Stimulated activated naive CD8-positive, alpha-beta T cell treated with anti-CD3 and anti-CD28 coated beads, Interleukin-15, Interleukin-2, amounts not matched to agents 100 ng/mL and 50 ng/mL, for 24 hours (primary cell): ENCODE data around the gene MYO1H.
"Not testable (repeated sequence)": the region's sequence is repeated elsewhere in the genome, so short reads cannot be mapped to it uniquely, and the experiment has no call there.

Experiments used
- H3K27ac Mint-ChIP-seq: one replicate; pipeline ENCODE4 v1.8.0; 2021; ENCODE audit warnings: mild to moderate bottlenecking, mixed read lengths
- H3K27me3 Mint-ChIP-seq: one replicate; pipeline ENCODE4 v1.8.0; 2021; ENCODE audit warnings: mixed read lengths
- H3K36me3 Mint-ChIP-seq: one replicate; pipeline ENCODE4 v1.8.0; 2021; ENCODE audit warnings: low read depth, mixed read lengths
- H3K4me1 Mint-ChIP-seq: one replicate; pipeline ENCODE4 v1.8.0; 2021; ENCODE audit warnings: low read depth, mixed read lengths
- H3K4me3 Mint-ChIP-seq: one replicate; pipeline ENCODE4 v1.8.0; 2021; ENCODE audit warnings: mild to moderate bottlenecking, mixed read lengths
- H3K9me3 Mint-ChIP-seq: one replicate; pipeline ENCODE4 v1.8.0; 2021; ENCODE audit warnings: mixed read lengths

Gene MYO1H

GRCh38 chr12:109382031-109382430, 34.3 kb downstream of the MYO1H start:
- no peak overlapping the region for H3K27ac Mint-ChIP-seq
- H3K4me1 Mint-ChIP-seq: no peaks in the 10 kb centered on the region
- H3K36me3 Mint-ChIP-seq: no peaks in the 10 kb centered on the region
- H3K9me3 Mint-ChIP-seq: no peaks in the 10 kb centered on the region
- H3K27me3 Mint-ChIP-seq: peaks cover 26% of the 10 kb centered on the region
- no peak overlapping the region for H3K4me3 Mint-ChIP-seq

GRCh38 chr12:109383240-109383639, 35.5 kb downstream of the MYO1H start:
- Mint-ChIP-seq H3K9me3 (peaks cover 4% of the 10 kb centered on the region), H3K27me3 (peaks cover 29% of the 10 kb centered on the region), H3K4me3 (no peak overlapping the region), H3K27ac (no peak overlapping the region), H3K36me3 (no peaks in the 10 kb centered on the region), H3K4me1 (no peaks in the 10 kb centered on the region)

DNA sequence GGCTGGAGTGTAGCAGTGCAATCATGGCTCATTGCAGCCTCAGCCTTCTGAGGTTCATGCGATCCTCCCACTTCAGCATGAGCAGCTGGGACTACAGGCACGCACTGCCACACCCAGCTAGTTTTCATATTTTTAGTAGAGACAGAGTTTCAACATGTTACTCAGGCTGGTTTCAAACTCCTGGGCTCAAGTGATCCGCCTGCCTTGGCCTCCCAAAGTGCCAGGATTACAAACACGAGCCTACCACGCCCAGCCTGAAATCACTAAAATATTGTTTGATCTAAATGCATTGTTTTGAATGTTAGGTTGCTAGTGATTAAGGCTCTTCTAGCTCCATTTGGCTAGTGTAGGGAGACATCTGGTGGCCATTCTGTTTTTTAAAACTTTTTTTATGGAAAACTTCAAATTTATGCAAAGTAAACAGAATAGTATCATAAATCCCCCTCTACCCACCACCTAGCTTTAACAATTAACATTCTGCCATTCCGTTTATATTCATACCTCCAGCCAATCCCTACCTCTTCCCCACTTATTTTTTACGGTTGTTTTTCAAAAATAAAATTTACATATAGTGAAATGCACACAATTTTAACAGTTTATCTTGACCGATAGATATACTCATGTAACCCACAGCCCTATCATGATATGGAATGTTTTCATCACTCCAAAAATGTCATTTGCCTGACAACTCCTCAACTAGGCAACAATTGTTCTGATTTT, 37.8 kb downstream of the MYO1H start:
- Mint-ChIP-seq H3K27me3 (peaks cover 20% of the 10 kb centered on the region), H3K4me3 (no peak overlapping the region), H3K27ac (no peak overlapping the region), H3K9me3 (peaks cover 4% of the 10 kb centered on the region), H3K36me3 (no peaks in the 10 kb centered on the region), H3K4me1 (no peaks in the 10 kb centered on the region)

GRCh38 chr12:109386059-109386433, 38.3 kb downstream of the MYO1H start:
- H3K27ac Mint-ChIP-seq: no peak overlapping the region
- H3K4me3 Mint-ChIP-seq: no peak overlapping the region
- no peaks in the 10 kb centered on the region for H3K36me3 Mint-ChIP-seq
- no peaks in the 10 kb centered on the region for H3K4me1 Mint-ChIP-seq
- H3K27me3 Mint-ChIP-seq: peaks cover 23% of the 10 kb centered on the region
- peaks cover 4% of the 10 kb centered on the region for H3K9me3 Mint-ChIP-seq

- Mint-ChIP-seq H3K4me3 (no peak overlapping the region), H3K36me3 (no peaks in the 10 kb centered on the region), H3K9me3 (peaks cover 4% of the 10 kb centered on the region), H3K4me1 (no peaks in the 10 kb centered on the region), H3K27ac (no peak overlapping the region), H3K27me3 (peaks cover 36% of the 10 kb centered on the region)
Observed at GRCh38 chr12:109387425-109388166, 39.9 kb downstream of the MYO1H start.

GRCh38 chr12:109388167-109388563, 40.5 kb downstream of the MYO1H start:
- Mint-ChIP-seq H3K4me1 (no peaks in the 10 kb centered on the region), H3K27me3 (peaks cover 37% of the 10 kb centered on the region), H3K27ac (no peak overlapping the region), H3K4me3 (no peak overlapping the region), H3K36me3 (no peaks in the 10 kb centered on the region), H3K9me3 (peaks cover 4% of the 10 kb centered on the region)

GRCh38 chr12:109389146-109389545, 41.4 kb downstream of the MYO1H start:
- Mint-ChIP-seq H3K4me1 (no peaks in the 10 kb centered on the region), H3K4me3 (no peak overlapping the region), H3K27ac (no peak overlapping the region), H3K36me3 (no peaks in the 10 kb centered on the region), H3K27me3 (peaks cover 39% of the 10 kb centered on the region), H3K9me3 (peaks cover 4% of the 10 kb centered on the region)

- Mint-ChIP-seq H3K4me1 (no peaks in the 10 kb centered on the region), H3K4me3 (no peak overlapping the region), H3K9me3 (no peaks in the 10 kb centered on the region), H3K27ac (peak overlapping the region; percentile 0), H3K36me3 (no peaks in the 10 kb centered on the region), H3K27me3 (peaks cover 25% of the 10 kb centered on the region)
Observed at GRCh38 chr12:109393437-109394345, 46.0 kb downstream of the MYO1H start.

DNA sequence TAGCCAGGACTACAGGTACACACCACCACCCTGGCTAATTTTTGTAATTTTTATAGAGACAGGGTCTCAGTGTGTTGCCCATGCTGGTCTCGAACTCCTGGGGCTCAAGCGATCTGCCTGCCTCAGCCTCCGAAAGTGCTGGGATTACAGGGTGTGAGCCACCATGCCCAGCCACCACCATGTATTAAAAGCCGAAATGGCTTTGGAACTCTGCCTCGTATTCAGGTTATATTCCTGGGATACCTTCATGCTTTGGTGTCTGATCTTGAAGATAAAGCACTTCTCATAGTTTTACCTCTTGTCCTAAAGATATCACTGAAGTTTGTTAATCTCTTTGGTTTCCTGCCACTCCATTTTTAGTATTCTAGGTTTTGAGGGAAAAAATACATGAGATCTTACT, 47.2 kb downstream of the MYO1H start:
- H3K9me3 Mint-ChIP-seq: no peaks in the 10 kb centered on the region
- H3K27ac Mint-ChIP-seq: no peak overlapping the region
- H3K36me3 Mint-ChIP-seq: no peaks in the 10 kb centered on the region
- H3K4me1 Mint-ChIP-seq: no peaks in the 10 kb centered on the region
- H3K4me3 Mint-ChIP-seq: no peak overlapping the region
- peaks cover 28% of the 10 kb centered on the region for H3K27me3 Mint-ChIP-seq

DNA sequence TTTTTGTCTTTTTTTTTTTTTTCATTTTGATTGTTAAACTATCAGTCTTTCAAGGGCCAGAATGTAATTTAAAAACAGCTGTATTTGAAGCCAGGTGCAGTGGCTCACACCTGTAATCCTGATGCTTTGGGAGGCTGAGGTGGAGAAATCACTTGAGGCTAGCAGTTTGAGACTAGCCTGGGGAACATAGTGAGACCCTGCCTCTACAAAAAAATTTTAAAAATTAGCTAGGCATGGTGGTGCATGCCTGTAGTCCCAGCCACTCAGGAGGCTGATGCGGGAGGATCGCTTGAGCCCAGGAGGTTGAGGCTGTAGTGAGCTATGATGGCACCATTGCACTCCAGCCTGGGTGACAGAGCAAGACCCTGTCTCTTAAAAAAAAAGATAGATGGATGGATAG, 57.1 kb downstream of the MYO1H start:
- not testable (repeated sequence) for H3K9me3 Mint-ChIP-seq, H3K27ac Mint-ChIP-seq, H3K4me3 Mint-ChIP-seq

GRCh38 chr12:109406147-109406546, 58.4 kb downstream of the MYO1H start:
- not testable (repeated sequence) for H3K9me3 Mint-ChIP-seq, H3K27ac Mint-ChIP-seq, H3K36me3 Mint-ChIP-seq, H3K4me3 Mint-ChIP-seq, H3K4me1 Mint-ChIP-seq
- peaks cover 11% of the 10 kb centered on the region for H3K27me3 Mint-ChIP-seq

More for the DNA sequence above, 57.1 kb downstream of the MYO1H start:
- not testable (repeated sequence) for H3K4me1 Mint-ChIP-seq, H3K36me3 Mint-ChIP-seq
- peaks cover 22% of the 10 kb centered on the region for H3K27me3 Mint-ChIP-seq

GRCh38 chr12:109418848-109419480, 71.3 kb downstream of the MYO1H start:
- H3K27me3 Mint-ChIP-seq: peaks cover 29% of the 10 kb centered on the region
- no peak overlapping the region for H3K4me3 Mint-ChIP-seq
- no peaks in the 10 kb centered on the region for H3K4me1 Mint-ChIP-seq
- no peaks in the 10 kb centered on the region for H3K9me3 Mint-ChIP-seq
- H3K36me3 Mint-ChIP-seq: no peaks in the 10 kb centered on the region
- H3K27ac Mint-ChIP-seq: no peak overlapping the region

- no peaks in the 10 kb centered on the region for H3K9me3 Mint-ChIP-seq
- peaks cover 31% of the 10 kb centered on the region for H3K27me3 Mint-ChIP-seq
- H3K27ac Mint-ChIP-seq: no peak overlapping the region
- H3K4me1 Mint-ChIP-seq: no peaks in the 10 kb centered on the region
- no peak overlapping the region for H3K4me3 Mint-ChIP-seq
- no peaks in the 10 kb centered on the region for H3K36me3 Mint-ChIP-seq
Observed at GRCh38 chr12:109421355-109422087, 73.8 kb downstream of the MYO1H start.

- Mint-ChIP-seq H3K27me3 (peaks cover 31% of the 10 kb centered on the region), H3K4me1 (no peaks in the 10 kb centered on the region), H3K9me3 (no peaks in the 10 kb centered on the region), H3K27ac (no peak overlapping the region), H3K36me3 (no peaks in the 10 kb centered on the region), H3K4me3 (no peak overlapping the region)
Observed at GRCh38 chr12:109422251-109422650, 74.6 kb downstream of the MYO1H start.
